GM12873 (cell line): ENCODE results near the gene ZNF280C.

ENCODE experiments used
- CTCF ChIP-seq: IDR thresholded peaks from 2 replicates; pipeline ENCODE4 v1.5.1; 2012; ENCODE audit warnings: low read depth, mild to moderate bottlenecking, moderate library complexity, low read length, control low read depth; ENCODE audit not compliant: insufficient read depth; ENCODE audit errors: missing control alignments

ZNF280C gene

GRCh38 chrX:130165703-130166502 lies 102.8 kb downstream of the ZNF280C start, which contains the start of gene AIFM1:
TSS of gene AIFM1 (minus strand) at chrX:130165841. CDS start at chrX:130165656, 185 bp downstream.
- TF ChIP-seq CTCF: no peak

- TF ChIP-seq CTCF: no peak
Observed at GRCh38 chrX:130165181-130165702, 103.5 kb downstream of the ZNF280C start.

- TF ChIP-seq CTCF: no peak
Observed at GRCh38 chrX:130163398-130163797, 105.3 kb downstream of the ZNF280C start.

- TF ChIP-seq CTCF: no peak
Observed at GRCh38 chrX:130162094-130162735, 106.5 kb downstream of the ZNF280C start.

GRCh38 chrX:130159776-130160175 lies 108.9 kb downstream of the ZNF280C start:
- TF ChIP-seq CTCF: no peak

- no peak for TF ChIP-seq CTCF
Observed at GRCh38 chrX:130158311-130158710, 110.4 kb downstream of the ZNF280C start.

- TF ChIP-seq CTCF: no peak
Observed at GRCh38 chrX:130155564-130155963, 113.1 kb downstream of the ZNF280C start.
